Anterior cingulate cortex (tissue), 58 donors: ENCODE measurements around the gene ERCC6.

ENCODE experiments used
- DNase-seq, 58 donors: peaks; one replicate each; lab custom pipeline; 2025; lab: John Stamatoyannopoulos, UW

Gene ERCC6

GRCh38 chr10:49538381-49539319, at the start of gene ERCC6:
Gene ERCC6 (minus strand): TSS chr10:49539121.
- peak; percentile 75 to 98 (median 96) for DNase-seq

DNA sequence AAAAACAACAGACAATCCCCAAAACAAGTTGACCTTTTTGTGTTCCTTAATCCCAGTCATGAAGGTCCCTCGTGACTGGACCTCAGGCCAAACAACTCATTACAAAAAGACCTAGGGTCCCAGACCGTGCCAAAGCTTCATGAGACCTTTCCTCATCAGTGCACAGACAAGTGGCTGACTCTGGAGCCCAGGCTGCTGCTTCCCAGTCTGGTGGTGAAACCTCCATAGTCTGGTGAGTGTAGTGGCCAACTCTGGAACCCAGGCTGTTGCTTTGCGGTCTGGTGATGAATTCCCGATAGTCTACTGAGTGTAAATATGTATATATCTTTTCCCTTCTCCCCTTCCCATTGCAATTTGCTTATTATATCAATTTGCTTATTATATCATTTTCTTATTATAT, 49.1 kb upstream of the ERCC6 start:
- no peak for DNase-seq

DNA sequence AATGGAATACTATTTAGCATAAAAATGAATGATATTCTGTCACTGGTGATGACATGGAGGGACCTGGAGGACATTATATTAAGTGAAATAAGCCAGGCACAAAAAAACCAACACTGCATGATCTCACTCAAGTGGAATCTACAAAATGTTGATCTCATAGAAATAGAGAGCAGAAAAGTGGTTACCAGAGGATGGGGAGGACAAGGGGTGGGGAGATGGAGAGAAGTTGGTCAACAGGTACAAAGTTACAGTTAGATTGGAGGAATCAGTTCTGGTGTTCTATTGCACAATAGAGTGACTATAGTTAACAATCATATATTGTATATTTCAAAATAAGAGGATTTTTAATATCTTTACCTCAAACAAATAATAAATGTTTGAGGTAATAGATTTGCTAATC, 46.5 kb upstream of the ERCC6 start:
- DNase-seq, result no peak

- DNase-seq, result no peak
Observed at GRCh38 chr10:49579621-49580020, 40.7 kb upstream of the ERCC6 start.

DNA sequence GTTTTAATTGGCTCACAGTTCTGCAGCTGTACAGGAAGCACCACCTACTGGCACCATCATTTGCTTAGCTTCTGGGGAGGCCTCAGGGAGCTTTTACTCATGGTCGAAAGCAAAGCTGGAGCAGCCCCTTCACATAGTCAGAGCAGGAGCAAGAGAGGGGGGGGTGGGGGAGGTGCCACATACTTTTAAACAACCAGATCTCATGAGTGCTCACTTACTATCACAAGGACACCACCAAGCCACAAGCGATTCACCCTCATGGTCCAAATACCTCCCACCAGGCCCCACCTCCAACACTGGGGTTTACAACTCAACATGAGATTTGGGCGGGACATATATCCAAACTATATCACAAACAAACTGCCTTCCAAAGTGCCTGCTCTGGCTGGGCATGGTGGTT, 39.5 kb upstream of the ERCC6 start:
- no peak for DNase-seq

DNA sequence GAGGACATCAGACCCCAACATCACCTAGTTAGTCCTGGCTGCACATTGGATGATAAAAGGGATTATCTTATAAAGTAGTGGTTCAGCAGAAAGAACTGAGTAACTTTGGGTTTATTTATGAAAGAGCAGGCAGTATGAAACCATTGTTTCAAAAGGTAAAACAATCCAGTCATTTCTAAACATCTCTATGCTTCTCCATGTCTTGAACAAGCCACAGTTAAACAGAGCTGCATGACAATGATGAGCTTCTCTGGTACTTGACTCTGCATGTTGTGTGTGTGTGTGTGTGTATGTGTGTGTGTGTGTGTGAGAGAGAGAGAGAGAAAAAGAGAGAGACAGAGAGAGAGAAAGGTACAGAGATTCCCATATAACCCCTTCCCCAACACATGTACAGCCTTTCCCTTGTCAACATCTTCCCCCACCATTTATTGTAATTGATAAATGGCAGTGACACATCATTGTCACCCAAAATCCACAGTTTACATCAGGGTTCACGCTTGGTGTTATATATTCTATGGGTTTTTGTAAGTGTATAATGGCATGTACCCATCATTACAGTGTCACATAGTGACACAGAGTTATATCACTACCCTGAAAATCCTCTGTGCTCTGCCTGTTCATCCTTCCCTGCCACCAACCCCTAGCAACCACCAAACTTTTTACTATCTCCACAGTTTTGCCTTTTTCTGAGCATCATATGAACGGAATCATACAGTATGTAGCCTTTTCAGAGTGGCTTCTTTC, 38.4 kb upstream of the ERCC6 start:
- no peak for DNase-seq

- DNase-seq, result no peak
Observed at GRCh38 chr10:49575489-49576072, 36.7 kb upstream of the ERCC6 start.

GRCh38 chr10:49572594-49573114, 33.7 kb upstream of the ERCC6 start:
- DNase-seq, result no peak

DNA sequence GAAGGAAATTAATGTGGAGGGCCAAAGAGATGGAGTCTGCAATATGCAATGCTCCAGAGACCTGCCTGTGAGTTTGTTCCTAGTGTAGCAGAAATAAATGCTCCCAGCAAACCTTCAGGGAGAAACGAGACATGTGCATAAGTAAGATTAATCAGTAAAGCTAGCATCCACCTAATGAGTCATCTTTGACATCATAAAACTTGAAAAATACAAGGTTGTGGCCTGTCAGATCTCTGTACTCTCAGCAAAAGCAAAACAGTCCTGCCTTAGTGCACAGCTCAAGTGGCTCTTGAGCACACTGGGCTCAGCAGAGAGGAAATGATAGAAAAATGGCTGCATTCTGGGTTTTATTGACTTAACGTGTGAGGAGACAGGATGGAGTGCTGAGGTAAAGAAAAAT, 32.5 kb upstream of the ERCC6 start:
- DNase-seq, result no peak

- DNase-seq, result peak in 2 of 58 donors; percentile 3 to 10
Observed at GRCh38 chr10:49569031-49569631, 30.2 kb upstream of the ERCC6 start.

DNA sequence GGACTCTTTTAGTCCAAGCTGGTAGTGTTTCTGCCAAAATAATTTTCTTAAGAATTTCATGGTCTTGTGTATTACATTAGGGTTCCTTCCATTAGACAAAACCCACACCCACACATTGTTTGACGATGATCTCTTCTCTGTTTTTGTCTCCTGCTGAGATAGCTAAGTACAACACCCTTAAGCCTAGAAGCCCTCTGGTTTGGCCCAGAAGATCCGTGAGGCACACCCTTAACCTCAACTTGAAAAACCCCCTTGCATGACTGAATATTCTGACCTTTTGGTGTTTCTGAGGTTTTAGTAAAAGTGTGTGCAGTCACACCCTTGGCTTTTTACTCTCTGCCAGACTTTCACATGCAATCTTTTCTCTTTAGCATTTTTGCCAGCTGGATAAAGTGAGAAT, 29.3 kb upstream of the ERCC6 start:
- no peak for DNase-seq

GRCh38 chr10:49567810-49568209, 28.9 kb upstream of the ERCC6 start:
- DNase-seq, result no peak

GRCh38 chr10:49564461-49565009, 25.6 kb upstream of the ERCC6 start:
- DNase-seq, result no peak

DNA sequence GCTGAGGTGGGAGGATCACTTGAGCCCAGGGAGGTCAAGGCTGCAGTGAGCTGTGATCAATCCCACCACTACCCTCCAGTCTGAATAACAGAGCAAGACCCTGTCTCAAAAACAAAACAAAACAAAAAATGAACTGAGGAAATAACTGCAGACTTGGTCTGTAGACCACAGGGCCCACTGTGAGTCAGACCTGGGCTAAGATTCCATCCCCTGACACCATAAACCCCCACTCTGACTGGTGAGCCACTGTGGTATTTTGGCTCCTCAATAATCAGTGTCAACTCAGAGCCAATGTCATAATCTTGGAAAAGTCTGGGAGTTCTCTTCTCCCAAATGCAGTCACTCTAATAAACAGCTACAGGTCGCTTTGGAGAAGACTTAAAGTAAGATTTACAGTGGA, 24.0 kb upstream of the ERCC6 start:
- no peak for DNase-seq

DNA sequence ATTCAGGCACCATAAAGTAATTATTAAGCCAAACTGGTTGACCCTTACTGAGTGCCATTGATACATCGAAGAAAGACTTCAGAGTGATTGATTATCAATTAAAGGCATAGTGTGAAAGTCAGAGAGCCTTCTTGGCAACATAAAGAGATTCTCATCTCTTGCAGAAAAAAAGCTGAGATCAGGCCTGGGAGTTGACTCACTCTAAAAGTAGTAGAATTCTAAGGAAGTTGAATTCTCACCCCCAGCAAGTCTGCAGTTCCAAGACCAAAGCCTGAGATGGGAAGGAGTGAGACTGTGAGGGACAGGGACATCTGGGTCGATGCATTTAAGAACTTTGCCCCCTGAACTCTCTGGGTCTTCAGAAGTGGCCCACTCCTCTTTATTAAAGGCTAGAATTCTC, 21.6 kb upstream of the ERCC6 start:
- DNase-seq, result no peak

DNA sequence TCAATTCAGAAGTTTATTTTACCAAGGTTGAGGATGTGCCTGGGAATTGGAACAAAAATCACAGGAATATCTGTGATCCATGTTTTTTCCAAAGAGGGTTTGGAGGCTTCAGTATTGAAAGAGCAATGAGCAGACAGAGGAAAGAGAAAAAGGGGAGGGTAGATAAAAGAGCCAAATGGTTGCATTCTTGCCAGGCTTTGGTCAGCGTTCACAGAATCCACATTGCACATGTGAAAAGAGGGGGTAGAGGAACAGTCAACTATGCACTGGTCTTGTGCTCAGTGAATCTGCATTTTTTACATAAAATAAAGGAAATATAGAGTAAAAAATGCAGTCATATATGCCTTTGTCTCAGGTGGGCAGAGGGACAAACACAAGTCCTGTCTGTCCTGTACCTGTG, 20.6 kb upstream of the ERCC6 start:
- DNase-seq, result no peak

GRCh38 chr10:49558190-49558589, 19.3 kb upstream of the ERCC6 start:
- no peak for DNase-seq

DNA sequence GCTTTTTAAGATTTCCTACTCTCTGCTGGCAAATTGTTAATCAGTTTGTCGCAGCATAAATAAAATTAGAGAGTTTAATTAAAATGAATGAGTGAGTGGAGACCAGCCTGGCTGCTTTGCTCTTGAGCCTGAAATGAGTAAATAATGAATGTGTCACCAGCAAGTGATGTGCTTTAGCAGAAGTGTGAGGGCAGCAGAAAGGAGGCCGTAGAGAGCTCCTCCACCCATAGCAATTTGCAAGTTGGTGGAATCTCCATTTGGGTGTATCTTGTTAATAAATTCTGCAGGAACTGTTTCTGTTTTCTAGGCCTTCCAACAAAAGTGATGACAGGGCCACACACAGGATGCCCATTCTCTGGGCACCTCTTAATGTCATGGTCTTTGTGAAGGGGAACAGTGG, 18.8 kb upstream of the ERCC6 start:
- DNase-seq, result no peak

GRCh38 chr10:49556723-49557122, 17.8 kb upstream of the ERCC6 start:
- no peak for DNase-seq

GRCh38 chr10:49552277-49552676, 13.4 kb upstream of the ERCC6 start:
- DNase-seq, result no peak
